Measurements from ENCODE around the gene EPS8L2.
"Not testable (repeated sequence)": the region's sequence is repeated elsewhere in the genome, so short reads cannot be mapped to it uniquely, and the experiment has no call there.

Gene EPS8L2

DNA sequence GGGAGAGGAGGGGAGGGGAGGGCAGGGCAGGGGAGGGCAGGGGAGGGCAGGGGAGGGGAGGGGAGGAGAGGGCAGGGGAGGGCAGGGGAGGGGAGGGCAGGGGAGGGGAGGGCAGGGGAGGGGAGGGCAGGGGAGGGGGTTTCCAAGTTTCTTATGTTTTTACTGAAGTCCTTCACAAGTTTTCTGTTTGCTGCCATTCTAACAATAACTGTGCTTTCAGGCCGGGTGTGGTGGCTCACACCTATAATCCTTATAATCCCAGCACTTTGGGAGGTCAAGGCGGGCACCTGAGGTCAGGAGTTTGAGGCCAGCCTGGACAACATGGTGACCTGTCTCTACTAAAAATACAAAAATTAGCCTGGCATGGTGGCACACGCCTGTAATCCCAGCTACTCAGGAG, 15.8 kb upstream of the EPS8L2 start:
- not testable (repeated sequence) for DNase-seq (ENCODE audit: low read depth in 2 of 2)

- DNase-seq (ENCODE audit: low read depth in 2 of 2): no peak
These were observed 15.0 kb upstream of the EPS8L2 start for GRCh38 chr11:690738-691633.

DNA sequence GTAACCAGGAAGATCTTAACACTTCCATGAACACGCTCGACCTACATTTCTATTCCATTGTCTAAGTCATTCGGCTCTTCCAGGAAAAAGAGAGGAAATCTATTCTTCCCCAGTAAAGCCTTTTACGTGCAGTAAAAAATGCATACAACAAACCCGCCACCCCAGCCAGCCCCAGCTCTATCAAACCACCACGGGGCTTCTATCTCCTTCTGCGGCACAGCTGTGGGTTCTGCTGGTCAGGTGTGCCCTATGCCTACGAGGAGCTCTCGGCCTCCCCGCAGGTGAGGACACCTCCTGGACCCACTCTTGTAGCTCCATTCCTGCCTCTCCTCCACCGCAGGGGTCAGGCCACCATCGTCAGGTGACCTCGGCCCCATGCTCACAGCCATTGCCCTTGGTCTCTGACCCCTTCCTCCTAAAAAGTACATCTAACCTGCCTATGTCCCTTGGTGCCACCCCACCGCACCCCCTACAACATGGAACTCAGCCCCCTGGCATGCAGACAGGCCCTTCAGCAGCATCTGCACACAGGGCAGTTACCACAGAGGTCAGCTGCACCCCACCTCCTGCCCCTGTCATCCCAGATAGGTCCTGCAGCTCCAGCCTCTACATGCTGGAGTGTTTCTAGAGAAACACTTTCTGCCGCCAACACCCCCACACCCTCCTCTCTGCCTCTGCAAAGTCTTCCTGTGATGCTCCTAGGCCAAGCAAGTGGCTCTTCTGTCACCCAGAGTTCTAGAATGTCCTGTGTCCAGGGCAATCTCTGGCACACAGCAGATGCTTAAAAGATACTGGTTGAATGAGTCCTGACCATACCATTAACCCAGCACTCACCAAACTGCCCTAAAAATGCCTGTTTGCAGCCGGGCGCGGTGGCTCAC, 14.1 kb upstream of the EPS8L2 start:
- no peak for DNase-seq (ENCODE audit: low read depth in 2 of 2)

DNA sequence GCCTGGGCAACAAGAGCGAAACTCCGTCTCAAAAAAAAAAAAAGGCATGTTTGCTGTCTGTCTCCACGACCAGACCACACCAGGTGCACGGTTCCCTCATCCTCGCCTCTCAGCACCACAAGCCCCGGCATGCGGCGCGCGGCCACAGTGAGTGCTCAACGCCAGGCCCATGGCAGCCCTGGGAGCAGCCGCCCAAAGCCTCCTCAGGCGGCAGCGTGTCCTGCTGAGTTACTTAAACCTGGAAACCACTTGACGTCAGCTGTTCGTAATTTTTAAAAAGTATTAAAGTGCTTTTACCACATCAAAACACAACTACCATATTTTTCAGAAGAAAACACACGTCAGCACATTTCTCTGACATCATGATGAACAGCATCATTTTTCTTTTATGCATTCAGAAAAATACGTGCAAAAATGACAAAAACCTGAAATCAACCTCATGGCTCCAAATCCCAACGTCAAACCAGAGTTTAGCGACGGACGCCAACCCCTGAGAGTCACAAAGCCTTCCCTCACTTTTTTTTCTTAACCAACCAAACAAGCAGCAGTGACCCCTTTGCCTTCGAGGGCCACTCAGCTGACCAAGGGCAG, 13.1 kb upstream of the EPS8L2 start:
- DNase-seq (ENCODE audit: low read depth in 2 of 2): no peak

DNA sequence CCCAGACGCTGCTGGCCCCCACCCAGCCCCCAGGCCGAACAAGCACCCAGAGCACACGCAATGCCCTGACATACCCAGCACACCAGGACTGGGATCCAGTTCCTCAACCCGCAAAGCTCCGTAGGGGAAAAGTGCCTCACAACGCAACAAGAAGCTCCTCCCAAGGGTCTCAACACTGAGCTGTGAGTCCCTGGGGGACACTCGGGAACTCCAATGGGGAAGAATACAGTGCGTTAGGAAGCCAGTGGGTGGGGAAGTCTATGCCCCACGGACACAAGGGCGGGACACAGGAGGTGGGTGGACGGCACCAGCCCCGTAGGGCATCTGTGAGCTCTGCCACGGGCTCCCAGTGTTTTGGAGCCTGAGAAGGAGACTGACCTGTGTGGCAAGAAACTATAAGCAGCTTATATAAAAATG, 12.6 kb upstream of the EPS8L2 start:
- no peak for DNase-seq (ENCODE audit: low read depth in 2 of 2)

- DNase-seq (ENCODE audit: low read depth in 2 of 2): no peak
These were observed 12.0 kb upstream of the EPS8L2 start for GRCh38 chr11:693887-694562.

- peak; percentile 99 for DNase-seq (ENCODE audit: low read depth in 2 of 2)
These were observed 11.3 kb upstream of the EPS8L2 start, which contains the start of gene DEAF1 for GRCh38 chr11:694563-695287. DEAF1 (minus strand) TSS chr11:695222; CDS start chr11:695047, 175 bp downstream.

DNA sequence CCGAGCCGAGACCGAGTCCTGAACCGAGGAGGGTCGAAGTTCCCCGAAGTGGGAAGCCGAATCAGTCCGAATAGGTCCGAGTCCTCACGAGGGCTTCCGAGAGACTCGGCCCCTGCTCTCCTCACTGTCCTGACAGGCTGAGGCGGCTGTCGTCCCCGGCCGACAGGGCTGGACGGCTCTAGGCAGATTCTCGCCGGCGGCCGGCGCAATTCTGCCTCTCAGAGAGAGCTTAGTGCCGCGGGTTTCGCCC, 10.8 kb upstream of the EPS8L2 start:
- no peak for DNase-seq (ENCODE audit: low read depth in 2 of 2)

DNA sequence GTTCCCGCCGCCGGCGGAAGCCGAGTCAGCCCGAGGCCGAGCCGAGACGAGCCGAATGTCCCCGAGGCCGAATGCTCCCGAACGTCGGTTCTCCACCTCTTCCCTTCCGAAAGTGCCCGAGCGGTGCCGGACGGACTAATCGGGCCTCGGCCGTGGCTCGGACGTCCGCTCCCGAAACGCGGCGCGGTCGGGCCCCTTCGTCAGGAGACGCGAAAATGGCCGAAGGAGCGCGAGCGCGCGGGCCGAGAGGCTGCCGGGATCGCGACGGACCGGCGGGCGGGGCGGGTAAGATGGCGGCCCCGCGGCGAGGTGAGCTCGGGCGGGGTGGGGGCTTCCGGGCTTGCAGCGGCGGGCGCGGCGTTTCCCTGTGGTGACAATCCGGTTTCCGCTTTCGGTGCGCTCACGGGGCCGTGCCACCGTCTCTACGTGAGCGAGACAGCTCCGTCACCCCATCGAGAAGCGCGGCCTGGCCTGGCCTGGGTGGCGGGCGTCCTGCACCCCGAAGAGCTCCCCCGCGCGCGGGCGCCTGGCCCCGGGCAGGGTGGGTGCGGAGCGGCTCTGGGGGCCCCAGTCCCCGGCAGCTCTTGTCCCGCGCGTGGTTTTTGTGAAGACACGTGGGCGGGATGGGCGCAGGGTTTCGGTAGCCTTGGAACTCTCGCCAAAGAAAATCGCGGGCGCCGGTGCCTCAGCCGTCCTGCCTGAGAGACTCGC, 10.3 kb upstream of the EPS8L2 start, which contains the start of gene TMEM80:
Gene TMEM80 (plus strand): TSS at position 279 of the 711 bp plus-strand sequence. CDS start 12 bp downstream, at position 291.
- DNase-seq (ENCODE audit: low read depth in 2 of 2): peak; percentile 98 to 99

DNA sequence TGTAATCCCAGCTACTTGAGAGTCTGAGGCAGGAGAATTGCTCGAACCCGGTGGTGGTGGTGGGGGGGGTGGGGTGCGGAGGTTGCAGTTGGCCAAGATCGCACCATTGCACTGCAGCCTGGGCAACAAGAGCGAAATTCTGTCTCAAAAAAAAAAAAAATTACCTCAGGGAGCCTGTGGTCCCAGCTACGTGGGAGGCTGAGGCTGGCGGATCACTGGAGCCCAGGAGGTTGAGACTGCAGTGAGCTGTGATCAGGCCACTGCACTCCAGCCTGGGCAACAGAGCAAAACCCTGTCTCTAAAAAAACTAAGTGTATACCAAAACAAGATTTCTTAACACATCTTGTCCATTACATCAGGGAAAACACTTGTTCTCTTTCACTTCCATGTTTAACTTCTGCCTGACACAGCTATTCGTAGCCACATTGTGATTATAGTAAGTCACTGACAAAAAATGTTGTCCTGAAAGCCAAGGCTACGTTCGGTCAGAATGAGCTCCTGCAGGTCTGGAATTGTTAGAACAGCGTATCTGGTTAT, 9.0 kb upstream of the EPS8L2 start:
- no peak for DNase-seq (ENCODE audit: low read depth in 2 of 2)

- no peak for DNase-seq (ENCODE audit: low read depth in 2 of 2)
These were observed 8.2 kb upstream of the EPS8L2 start for GRCh38 chr11:697811-698311.

DNA sequence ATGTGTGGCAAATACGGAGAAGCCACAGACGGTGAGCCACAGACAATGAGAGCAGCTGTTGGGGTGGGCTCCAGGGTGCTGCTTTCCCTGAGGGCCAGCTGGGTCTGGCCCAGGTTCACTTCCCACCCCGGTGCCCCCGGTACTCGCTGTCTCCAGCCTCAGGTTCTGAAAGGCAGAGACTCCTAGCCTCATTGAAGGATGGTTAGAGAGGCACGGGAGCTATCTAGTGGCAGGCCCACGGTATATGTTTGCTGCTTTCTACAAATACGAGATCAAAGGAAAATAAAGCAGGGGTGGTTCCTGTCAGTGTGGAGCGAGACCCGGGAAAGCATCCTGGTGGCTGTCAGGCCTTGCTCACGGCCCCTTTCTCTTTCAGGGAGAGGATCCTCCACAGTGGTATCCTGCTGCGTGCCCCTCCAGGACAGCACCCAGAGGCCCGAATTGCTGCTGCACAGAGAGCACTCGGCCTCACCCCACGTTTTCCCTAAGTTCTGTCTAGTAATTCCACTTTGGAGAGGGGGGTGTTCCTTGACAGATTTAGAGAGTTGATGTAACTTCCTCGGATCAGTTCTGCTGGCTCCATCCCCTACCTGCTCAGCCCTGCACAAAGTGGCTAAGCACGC, 7.4 kb upstream of the EPS8L2 start:
- DNase-seq (ENCODE audit: low read depth in 2 of 2): no peak

DNA sequence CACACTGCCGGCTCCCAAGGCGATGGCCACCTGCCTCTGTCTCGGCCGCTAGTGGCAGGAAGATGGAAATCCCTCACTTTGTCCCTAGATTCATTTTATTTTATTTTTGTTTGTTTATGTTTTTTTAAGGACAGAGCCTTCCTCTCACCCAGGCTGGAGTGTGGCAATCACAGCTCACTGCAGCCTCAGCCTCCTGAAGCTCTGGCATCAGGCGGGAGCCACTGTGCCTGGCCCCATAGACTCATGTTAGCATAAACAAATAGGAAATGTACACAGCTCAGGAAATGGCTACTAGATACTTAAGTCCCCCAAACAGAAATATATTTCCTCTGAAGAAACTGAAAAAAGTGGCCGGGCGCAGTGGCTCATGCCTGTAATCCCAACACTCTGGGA, 6.9 kb upstream of the EPS8L2 start:
- no peak for DNase-seq (ENCODE audit: low read depth in 2 of 2)

DNA sequence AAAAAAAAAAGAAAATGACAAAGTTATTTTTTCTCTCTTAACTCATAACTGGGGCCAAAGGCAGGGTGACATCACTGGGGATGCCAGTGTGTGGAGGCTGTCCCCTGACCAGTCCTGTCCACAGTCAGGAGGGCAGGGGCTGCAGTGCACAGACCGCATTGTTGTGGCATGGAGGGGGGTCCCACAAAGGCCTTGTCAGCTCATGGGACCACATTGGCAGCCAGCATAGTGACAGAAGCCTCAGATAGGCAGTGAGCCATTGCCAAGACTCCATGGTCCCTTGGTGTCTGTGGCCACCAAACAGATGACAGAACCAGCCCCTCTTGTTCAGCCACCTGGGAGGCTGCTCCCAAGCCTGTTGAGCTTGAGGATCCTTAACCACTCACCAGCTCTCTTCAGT, 6.3 kb upstream of the EPS8L2 start:
- no peak for DNase-seq (ENCODE audit: low read depth in 2 of 2)

- no peak for DNase-seq (ENCODE audit: low read depth in 2 of 2)
These were observed 4.1 kb upstream of the EPS8L2 start for GRCh38 chr11:701741-702461.

DNA sequence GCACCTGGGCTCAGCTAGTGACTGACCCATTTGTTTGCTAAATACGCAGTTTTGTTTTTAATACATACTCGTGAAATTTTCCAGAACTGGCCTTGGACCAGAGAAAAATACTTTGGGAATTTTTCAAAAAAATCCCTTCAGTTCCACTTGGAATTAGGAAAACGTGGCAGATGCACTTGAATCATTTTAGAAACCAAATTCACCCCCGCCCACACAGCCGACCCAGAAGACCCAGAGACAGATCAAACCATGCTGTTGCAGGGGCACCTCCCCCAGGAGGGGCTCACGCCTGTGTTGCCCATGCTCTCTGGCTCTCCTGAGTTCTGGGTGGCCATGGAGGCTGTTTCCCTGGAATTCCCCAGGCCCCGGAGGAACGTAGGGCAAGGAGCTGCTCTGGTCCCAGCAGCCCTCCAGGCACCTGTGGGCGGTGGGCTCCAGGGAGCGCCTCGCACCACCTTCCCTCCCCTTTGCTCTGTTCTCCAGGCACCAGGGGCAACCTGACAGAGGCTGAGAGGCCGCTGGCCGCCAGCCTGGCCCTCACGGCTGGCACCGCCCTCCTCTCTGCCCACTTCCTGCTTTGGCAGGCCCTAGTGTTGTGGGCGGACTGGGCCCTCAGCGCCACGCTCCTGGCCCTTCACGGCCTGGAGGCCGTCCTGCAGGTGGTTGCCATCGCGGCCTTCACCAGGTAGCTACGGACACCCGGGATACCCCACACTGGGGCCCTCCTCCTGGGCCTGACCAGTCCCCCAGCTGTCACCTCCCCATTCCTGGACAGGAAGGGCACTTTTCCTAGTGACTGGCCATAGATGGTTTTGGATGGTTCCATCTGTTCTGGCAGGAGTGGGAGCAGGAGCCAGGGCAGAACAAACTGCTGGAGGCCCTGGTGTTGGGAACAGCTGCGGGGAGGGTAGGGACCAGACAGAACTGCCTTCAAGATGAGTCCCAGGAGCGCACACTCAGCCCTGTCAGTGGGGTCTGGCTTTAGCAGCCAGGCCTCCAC, 3.3 kb upstream of the EPS8L2 start:
- DNase-seq (ENCODE audit: low read depth in 2 of 2): no peak

GRCh38 chr11:703506-703905, 2.5 kb upstream of the EPS8L2 start:
- DNase-seq (ENCODE audit: low read depth in 2 of 2): no peak

GRCh38 chr11:704228-704674, 1.8 kb upstream of the EPS8L2 start:
- DNase-seq (ENCODE audit: low read depth in 2 of 2): no peak
